GM19238 (cell line): ENCODE results near the gene EPB41L2.
"Not testable (repeated sequence)": the region's sequence is repeated elsewhere in the genome, so short reads cannot be mapped to it uniquely, and the experiment has no call there.

Source experiments
- DNase-seq: peaks from one replicate; pipeline ENCODE4 v3.0.0; 2011; ENCODE audit warnings: low spot score; ENCODE audit not compliant: insufficient read length

The EPB41L2 gene

GRCh38 chr6:131004936-131005335 is 58.1 kb downstream of the EPB41L2 start:
- DNase-seq = no peak

GRCh38 chr6:131004387-131004755 is 58.7 kb downstream of the EPB41L2 start:
- no peak for DNase-seq

- no peak for DNase-seq
Measured at GRCh38 chr6:131003488-131004386, 59.3 kb downstream of the EPB41L2 start.

- no peak for DNase-seq
Measured at GRCh38 chr6:131002661-131002980, 60.4 kb downstream of the EPB41L2 start.

GRCh38 chr6:131001945-131002660 is 60.9 kb downstream of the EPB41L2 start:
- no peak for DNase-seq

- no peak for DNase-seq
Measured at GRCh38 chr6:131001111-131001736, 61.8 kb downstream of the EPB41L2 start.

GRCh38 chr6:131000544-131000943 is 62.5 kb downstream of the EPB41L2 start:
- no peak for DNase-seq

- no peak for DNase-seq
Measured at GRCh38 chr6:130997061-130997753, 65.8 kb downstream of the EPB41L2 start.

GRCh38 chr6:130996635-130997034 is 66.4 kb downstream of the EPB41L2 start:
- DNase-seq = no peak

GRCh38 chr6:130995783-130996447 is 67.1 kb downstream of the EPB41L2 start:
- no peak for DNase-seq

- DNase-seq = no peak
Measured at GRCh38 chr6:130994319-130995097, 68.5 kb downstream of the EPB41L2 start.

GRCh38 chr6:130993292-130993765 is 69.7 kb downstream of the EPB41L2 start:
- no peak for DNase-seq

- DNase-seq = no peak
Measured at GRCh38 chr6:130991422-130992137, 71.5 kb downstream of the EPB41L2 start.

GRCh38 chr6:130987539-130987938 is 75.5 kb downstream of the EPB41L2 start:
- DNase-seq = not testable (repeated sequence)

- no peak for DNase-seq
Measured at GRCh38 chr6:130985115-130985514, 77.9 kb downstream of the EPB41L2 start.

- no peak for DNase-seq
Measured at GRCh38 chr6:130982941-130983456, 80.0 kb downstream of the EPB41L2 start.

- DNase-seq = no peak
Measured at GRCh38 chr6:130982135-130982534, 80.9 kb downstream of the EPB41L2 start.

GRCh38 chr6:130981409-130981808 is 81.6 kb downstream of the EPB41L2 start:
- DNase-seq = no peak

- no peak for DNase-seq
Measured at GRCh38 chr6:130980310-130981032, 82.6 kb downstream of the EPB41L2 start.
